HCT116 (cell line): ENCODE measurements around the gene MBD5. TPM values are rescaled to one million over a fixed set of nuclear protein-coding genes. Genes with fewer than 3 reads are reported as not detected.

Experiments used
- ATAC-seq: fragments of 200-7000 bp; cut with Tn5 transposase; 2 replicates; pipeline ENCODE4 v1.9.1; 2020; ENCODE audit warnings: mild to moderate bottlenecking, moderate library complexity
- BruUV-seq: library from RNA; stranded (reverse); fragments of 400-500 nt; replicated peaks from 2 replicates; lab custom pipeline; 2021; lab: Mats Ljungman, UMichigan
- CTCF ChIA-PET: fragments of 300-600 bp; sonication (Branson Sonifier 250); formaldehyde crosslinking; loops from one replicate; lab custom pipeline; 2021; ENCODE audit warnings: antibody characterized with exemption; lab: Charles Lee
- POLR2A ChIA-PET: fragments of 300-600, 350-600 bp; sonication (Branson Sonifier 250); formaldehyde crosslinking; loops from one replicate; lab custom pipeline; 2021; ENCODE audit warnings: antibody characterized with exemption; lab: Charles Lee
- RAD21 ChIA-PET, 2 experiments: fragments of 300-600 bp; sonication (Branson Sonifier 250); formaldehyde crosslinking; loops; one replicate each; lab custom pipeline; 2023; ENCODE audit warnings: low total read pairs in 2 of 2; ENCODE audit not compliant: uncharacterized antibody in 2 of 2, unreplicated experiment in 2 of 2, low non-redundant PET in 1 of 2; lab: Charles Lee
- DNase-seq: peaks from one replicate; pipeline ENCODE4 v3.0.0-alpha.2; 2010; ENCODE audit warnings: low read depth, low spot score
- H2AFZ ChIP-seq: fragments of 200-600 bp; shearing (Covaris generic), sonication (generic); 2 replicates; pipeline ENCODE4 v1.6.1; 2017; ENCODE audit warnings: low read depth, mixed run types, mixed read lengths, antibody characterized with exemption, low read length; ENCODE audit not compliant: poor library complexity, severe bottlenecking
- H3K27ac ChIP-seq: 2 replicates; pipeline ENCODE4 v1.5.1; 2012; ENCODE audit warnings: low read depth, low read length
- H3K27me3 ChIP-seq: fragments of 200-600 bp; sonication (generic); 2 replicates; pipeline ENCODE4 v1.6.1; 2016; ENCODE audit warnings: mixed run types, low read length, mixed read lengths; ENCODE audit not compliant: insufficient read depth
- H3K36me3 ChIP-seq, 2 experiments: fragments of 200-500 bp in 1 of 2; fragments of 200-600 bp in 1 of 2; sonication (Bioruptor generic) in 1 of 2; sonication (generic) in 1 of 2; 2 replicates each; pipeline versions ENCODE4 v1.5.1 to v1.6.1; 2014 to 2016; ENCODE audit warnings: low read length in 2 of 2, inconsistent platforms in 1 of 2, mixed read lengths in 1 of 2, mixed run types in 1 of 2; ENCODE audit not compliant: insufficient read depth in 2 of 2, control insufficient read depth in 1 of 2
- H3K4me1 ChIP-seq, 2 experiments: fragments of 200-600 bp in 1 of 2; sonication (generic) in 1 of 2; 2 replicates each; pipeline versions ENCODE4 v1.5.1 to v1.6.1; 2012 to 2017; ENCODE audit warnings: low read length in 2 of 2, inconsistent platforms in 1 of 2, mild to moderate bottlenecking in 1 of 2, mixed read lengths in 1 of 2, mixed run types in 1 of 2, moderate library complexity in 1 of 2; ENCODE audit not compliant: insufficient read depth in 2 of 2, control insufficient read depth in 1 of 2
- H3K4me2 ChIP-seq: fragments of 200-600 bp; sonication (generic); 2 replicates; pipeline ENCODE4 v1.6.1; 2017; ENCODE audit warnings: mixed run types, low read length, mixed read lengths
- H3K4me3 ChIP-seq, 2 experiments: fragments of 200-600 bp in 1 of 2; sonication (generic) in 1 of 2; replicated peaks in 1 of 2; 2 replicates each; pipeline ENCODE4 v1.5.1; 2011 to 2016; ENCODE audit warnings: low read length in 2 of 2, control low read depth in 1 of 2, low read depth in 1 of 2, mild to moderate bottlenecking in 1 of 2, mixed read lengths in 1 of 2, mixed run types in 1 of 2
- H3K79me2 ChIP-seq: fragments of 200-600 bp; sonication (generic); 2 replicates; pipeline ENCODE4 v1.6.1; 2017; ENCODE audit warnings: mild to moderate bottlenecking, mixed run types, low read length, moderate library complexity, mixed read lengths; ENCODE audit not compliant: insufficient read depth
- H3K9ac ChIP-seq: fragments of 200-600 bp; sonication (generic); 2 replicates; pipeline ENCODE4 v1.6.1; 2016; ENCODE audit warnings: low read length, mixed read lengths
- H3K9me2 ChIP-seq: fragments of 200-600 bp; sonication (generic), shearing (Covaris generic); 2 replicates; pipeline ENCODE4 v1.6.1; 2017; ENCODE audit warnings: mixed run types, mild to moderate bottlenecking, moderate library complexity; ENCODE audit not compliant: insufficient read depth
- H3K9me3 ChIP-seq, 2 experiments: fragments of 200-500 bp in 1 of 2; fragments of 200-600 bp in 1 of 2; sonication (Bioruptor generic) in 1 of 2; sonication (generic) in 1 of 2; 2 replicates each; pipeline ENCODE4 v1.6.1; 2014 to 2017; ENCODE audit warnings: low read length in 2 of 2, mixed read lengths in 2 of 2, inconsistent platforms in 1 of 2, low read depth in 1 of 2, mild to moderate bottlenecking in 1 of 2, mixed run types in 1 of 2, moderate library complexity in 1 of 2; ENCODE audit not compliant: control insufficient read depth in 1 of 2, insufficient read depth in 1 of 2
- H4K20me1 ChIP-seq: fragments of 200-600 bp; sonication (generic), shearing (Covaris generic); 2 replicates; pipeline ENCODE4 v1.6.1; 2017; ENCODE audit warnings: mixed run types, mild to moderate bottlenecking, moderate library complexity; ENCODE audit not compliant: insufficient read depth
- EZH2phosphoT487 ChIP-seq: fragments of 200-600 bp; IDR thresholded peaks from 2 replicates; pipeline ENCODE4 v1.6.1; 2018; ENCODE audit warnings: antibody characterized with exemption, borderline replicate concordance
- FOSL1 ChIP-seq: IDR thresholded peaks from 2 replicates; pipeline ENCODE4 v1.6.1; 2012; ENCODE audit warnings: low read depth
- POLR2A ChIP-seq: IDR thresholded peaks from 2 replicates; pipeline ENCODE4 v1.7.0; 2011; ENCODE audit warnings: borderline replicate concordance; ENCODE audit not compliant: insufficient read depth, insufficient read length; ENCODE audit errors: extremely low read depth
- SP1 ChIP-seq: IDR thresholded peaks from 2 replicates; pipeline ENCODE4 v1.6.1; 2012; ENCODE audit warnings: low read depth
- SRF ChIP-seq: IDR thresholded peaks from 2 replicates; pipeline ENCODE4 v1.6.1; 2012; ENCODE audit warnings: low read depth
- YY1 ChIP-seq: IDR thresholded peaks from 2 replicates; pipeline ENCODE4 v1.6.1; 2011; ENCODE audit warnings: low read length, low read depth, moderate library complexity, mild to moderate bottlenecking; ENCODE audit not compliant: insufficient replicate concordance; ENCODE audit errors: extremely low read depth
- ZNF274 ChIP-seq: fragments of 200-500 bp; sonication (Bioruptor generic); IDR thresholded peaks from 2 replicates; pipeline ENCODE4 v1.6.1; 2014; ENCODE audit warnings: mild to moderate bottlenecking, low read depth, low read length, inconsistent platforms
- intact Hi-C: fragments of 100-400 bp; cut with micrococcal nuclease; formaldehyde crosslinking; loops from 2 replicates; pipeline ENCODE4 v1.10.0; 2022
- total RNA-seq: library from RNA; stranded (reverse); gene quantifications from one replicate; pipeline ENCODE4 v1.2.1, GENCODE V29; 2021; ENCODE audit not compliant: unreplicated experiment
- TF ChIP-seq, protein P1 (sequence below): IDR thresholded peaks from 2 replicates; pipeline ENCODE4 v1.6.1; 2012
- TF ChIP-seq, protein P2 (sequence below), 3 experiments: fragments of 200-600 bp in 1 of 3; sonication (generic) in 1 of 3; IDR thresholded peaks in 2 of 3; conservative IDR thresholded peaks in 1 of 3; 2 replicates each; pipeline ENCODE4 v1.5.1; 2012 to 2017; ENCODE audit warnings: low read depth in 2 of 3, low read length in 2 of 3, antibody characterized with exemption in 1 of 3, borderline replicate concordance in 1 of 3, control low read depth in 1 of 3, mild to moderate bottlenecking in 1 of 3, mixed read lengths in 1 of 3, mixed run types in 1 of 3, moderate library complexity in 1 of 3; ENCODE audit not compliant: insufficient read depth in 1 of 3
- TF ChIP-seq, protein P3 (sequence below): IDR thresholded peaks from 2 replicates; pipeline ENCODE4 v1.6.1; 2012

MBD5 gene
- total RNA-seq, 1 experiment from 2014 or later, result 20.5 TPM

- no TSS peak for BruUV-seq
- Histone ChIP-seq H4K20me1 (no peaks in the 10 kb centered on the region), H3K27ac (no peak overlapping the region), H3K36me3 (no peaks in the 10 kb centered on the region), H3K4me3 (no peak overlapping the region), H3K9ac (no peak overlapping the region), H2AFZ (no peak overlapping the region), H3K9me2 (no peaks in the 10 kb centered on the region), H3K27me3 (no peaks in the 10 kb centered on the region), H3K79me2 (no peaks in the 10 kb centered on the region), H3K4me1 (no peaks in the 10 kb centered on the region), H3K9me3 (no peaks in the 10 kb centered on the region), H3K4me2 (no peak overlapping the region)
- ChIA-PET RAD21 (no interaction called here), POLR2A (no interaction called here), CTCF (no interaction called here)
- intact Hi-C loops, result no loop called here
- TF ChIP-seq, protein P1, sequence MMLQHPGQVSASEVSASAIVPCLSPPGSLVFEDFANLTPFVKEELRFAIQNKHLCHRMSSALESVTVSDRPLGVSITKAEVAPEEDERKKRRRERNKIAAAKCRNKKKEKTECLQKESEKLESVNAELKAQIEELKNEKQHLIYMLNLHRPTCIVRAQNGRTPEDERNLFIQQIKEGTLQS, result no peak
- TF ChIP-seq SP1 (no peak), POLR2A (no peak), YY1 (no peak), ZNF274 (no peak), FOSL1 (no peak), EZH2phosphoT487 (no peak), SRF (no peak)
- TF ChIP-seq, protein P2, sequence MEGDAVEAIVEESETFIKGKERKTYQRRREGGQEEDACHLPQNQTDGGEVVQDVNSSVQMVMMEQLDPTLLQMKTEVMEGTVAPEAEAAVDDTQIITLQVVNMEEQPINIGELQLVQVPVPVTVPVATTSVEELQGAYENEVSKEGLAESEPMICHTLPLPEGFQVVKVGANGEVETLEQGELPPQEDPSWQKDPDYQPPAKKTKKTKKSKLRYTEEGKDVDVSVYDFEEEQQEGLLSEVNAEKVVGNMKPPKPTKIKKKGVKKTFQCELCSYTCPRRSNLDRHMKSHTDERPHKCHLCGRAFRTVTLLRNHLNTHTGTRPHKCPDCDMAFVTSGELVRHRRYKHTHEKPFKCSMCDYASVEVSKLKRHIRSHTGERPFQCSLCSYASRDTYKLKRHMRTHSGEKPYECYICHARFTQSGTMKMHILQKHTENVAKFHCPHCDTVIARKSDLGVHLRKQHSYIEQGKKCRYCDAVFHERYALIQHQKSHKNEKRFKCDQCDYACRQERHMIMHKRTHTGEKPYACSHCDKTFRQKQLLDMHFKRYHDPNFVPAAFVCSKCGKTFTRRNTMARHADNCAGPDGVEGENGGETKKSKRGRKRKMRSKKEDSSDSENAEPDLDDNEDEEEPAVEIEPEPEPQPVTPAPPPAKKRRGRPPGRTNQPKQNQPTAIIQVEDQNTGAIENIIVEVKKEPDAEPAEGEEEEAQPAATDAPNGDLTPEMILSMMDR (IDR thresholded peaks at IDR 0.05 in 2 of 3, conservative IDR thresholded peaks at IDR 0.05 in 1 of 3; ENCODE audit: borderline replicate concordance in 1 of 3, insufficient read depth in 1 of 3, low read depth in 2 of 3, low read length in 2 of 3), result no peak
- TF ChIP-seq, protein P3, sequence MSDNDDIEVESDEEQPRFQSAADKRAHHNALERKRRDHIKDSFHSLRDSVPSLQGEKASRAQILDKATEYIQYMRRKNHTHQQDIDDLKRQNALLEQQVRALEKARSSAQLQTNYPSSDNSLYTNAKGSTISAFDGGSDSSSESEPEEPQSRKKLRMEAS, result no peak
- DNase-seq (no peak), ATAC-seq (no peak; the same call in 1 of the 2 replicates)
Measured at GRCh38 chr2:148527488-148528340, 506.8 kb downstream of the MBD5 start.
